Activated CD8-positive, alpha-beta T cell treated with anti-CD3 and anti-CD28 coated beads for 36 hours (primary cell): ENCODE results near the gene TNP2. TPM values are rescaled to one million over a fixed set of nuclear protein-coding genes. Genes with fewer than 3 reads are reported as not detected.
A peak's percentile ranks its signal among the peaks of the same experiment; 100 is the strongest.
"Not testable (repeated sequence)": the region's sequence is repeated elsewhere in the genome, so short reads cannot be mapped to it uniquely, and the experiment has no call there.

Source experiments
- ATAC-seq: fragments of 200-7000 bp; cut with Tn5 transposase; one replicate; pipeline ENCODE4 v1.10.0; 2021; ENCODE audit warnings: mild to moderate bottlenecking, moderate library complexity
- CTCF ChIA-PET: fragments of 350-600 bp; sonication (Branson Sonifier 250); formaldehyde crosslinking; loops from one replicate; lab custom pipeline; 2021; ENCODE audit warnings: antibody characterized with exemption; lab: Charles Lee
- POLR2A ChIA-PET: fragments of 350-600 bp; sonication (Branson Sonifier 250); formaldehyde crosslinking; loops from one replicate; lab custom pipeline; 2021; ENCODE audit warnings: antibody characterized with exemption; lab: Charles Lee
- DNase-seq: peaks from one replicate; pipeline ENCODE4 v3.0.0-alpha.2; 2020
- H3K27ac Mint-ChIP-seq: one replicate; pipeline ENCODE4 v1.8.0; 2021; ENCODE audit warnings: mild to moderate bottlenecking, mixed read lengths
- H3K27me3 Mint-ChIP-seq: one replicate; pipeline ENCODE4 v1.8.0; 2021; ENCODE audit warnings: mixed read lengths
- H3K36me3 Mint-ChIP-seq: one replicate; pipeline ENCODE4 v1.8.0; 2021; ENCODE audit warnings: low read depth, mixed read lengths
- H3K4me1 Mint-ChIP-seq: one replicate; pipeline ENCODE4 v1.8.0; 2021; ENCODE audit warnings: low read depth, mixed read lengths
- H3K4me3 Mint-ChIP-seq: one replicate; pipeline ENCODE4 v1.8.0; 2021; ENCODE audit warnings: mild to moderate bottlenecking, moderate library complexity, mixed read lengths
- H3K9me3 Mint-ChIP-seq: one replicate; pipeline ENCODE4 v1.8.0; 2021; ENCODE audit warnings: mixed read lengths
- CTCF ChIP-seq: fragments of 200-600 bp; IDR thresholded peaks from one replicate; pipeline ENCODE4 v1.8.0; 2022; ENCODE audit warnings: antibody characterized with exemption, mild to moderate bottlenecking
- intact Hi-C: fragments of 100-400 bp; cut with micrococcal nuclease; formaldehyde crosslinking; loops from one replicate; pipeline ENCODE4 v1.10.0; 2022
- total RNA-seq, 2 experiments: library from RNA; stranded (reverse); gene quantifications; one replicate each; pipeline ENCODE4 v1.2.3, GENCODE V29; 2021

Gene TNP2
- total RNA-seq, 2 experiments from 2014 or later = not detected

- POLR2A ChIA-PET = interaction anchor here (0.5 to 6.3 kb wide), 37 partner anchors 9 to 261 kb away, joined by 3 to 146 read pairs (median 4); partner anchors contain the start of gene SOCS1
- no peaks in the 10 kb centered on the region for H3K9me3 Mint-ChIP-seq
- TF ChIP-seq CTCF = no peak
- H3K27ac Mint-ChIP-seq = peak overlapping the region; percentile 98
- intact Hi-C loops = loop anchor here (1.0 to 2.0 kb wide), 2 partner anchors 8 to 64 kb away; no protein-coding TSS in a partner anchor
- CTCF ChIA-PET = interaction anchor here (0.9 to 3.5 kb wide), 16 partner anchors 8 to 277 kb away, joined by 3 to 21 read pairs (median 5); partner anchors contain the start of gene SOCS1
- H3K4me3 Mint-ChIP-seq = peak overlapping the region; percentile 63
- no peaks in the 10 kb centered on the region for H3K27me3 Mint-ChIP-seq
- DNase-seq (peak; percentile 96), ATAC-seq (peak; percentile 77)
- H3K36me3 Mint-ChIP-seq = no peaks in the 10 kb centered on the region
- peaks cover 60% of the 10 kb centered on the region for H3K4me1 Mint-ChIP-seq
Observed at GRCh38 chr16:11224894-11225676, 44.0 kb downstream of the TNP2 start.

- H3K4me3 Mint-ChIP-seq = peak overlapping the region; percentile 63
- H3K27ac Mint-ChIP-seq = peak overlapping the region; percentile 98
- intact Hi-C loops = loop anchor here (2.0 kb wide), 1 partner anchor 63 kb away; no protein-coding TSS in a partner anchor
- H3K4me1 Mint-ChIP-seq = peaks cover 55% of the 10 kb centered on the region
- H3K9me3 Mint-ChIP-seq = peaks cover under 1% of the 10 kb centered on the region
- ATAC-seq (peak; percentile 65), DNase-seq (peak; percentile 91)
- no peaks in the 10 kb centered on the region for H3K27me3 Mint-ChIP-seq
- ChIA-PET CTCF (interaction anchor here (1.0 to 3.5 kb wide), 16 partner anchors 9 to 276 kb away, joined by 3 to 21 read pairs (median 5); partner anchors contain the start of gene SOCS1), POLR2A (interaction anchor here (0.5 to 6.3 kb wide), 36 partner anchors 8 to 260 kb away, joined by 3 to 146 read pairs (median 4); partner anchors contain the start of gene SOCS1)
- TF ChIP-seq CTCF = no peak
- H3K36me3 Mint-ChIP-seq = no peaks in the 10 kb centered on the region
Observed at GRCh38 chr16:11224096-11224893, 44.8 kb downstream of the TNP2 start.

GRCh38 chr16:11220507-11220906 lies 48.6 kb downstream of the TNP2 start:
- Mint-ChIP-seq H3K4me1 (peaks cover 42% of the 10 kb centered on the region), H3K9me3 (peaks cover 32% of the 10 kb centered on the region), H3K36me3 (peaks cover 13% of the 10 kb centered on the region)
- ChIA-PET CTCF (interaction anchor here (1.3 kb wide), 1 partner anchor 20 kb away, joined by 3 read pairs; no protein-coding TSS in a partner anchor), POLR2A (interaction anchor here (1.4 to 1.7 kb wide), 2 partner anchors 15 to 35 kb away, joined by 5 to 6 read pairs; partner anchors contain the start of gene SOCS1)
- intact Hi-C loops, ATAC-seq, H3K27ac Mint-ChIP-seq, DNase-seq, H3K4me3 Mint-ChIP-seq, H3K27me3 Mint-ChIP-seq: not testable (repeated sequence)

- ChIA-PET CTCF (interaction anchor here (1.0 to 2.9 kb wide), 13 partner anchors 12 to 167 kb away, joined by 3 to 50 read pairs (median 4); no protein-coding TSS in a partner anchor), POLR2A (interaction anchor here (1.3 to 1.7 kb wide), 3 partner anchors 14 to 36 kb away, joined by 4 to 6 read pairs (median 5); partner anchors contain the start of gene SOCS1)
- H3K36me3 Mint-ChIP-seq = peaks cover 13% of the 10 kb centered on the region
- H3K27me3 Mint-ChIP-seq = no peaks in the 10 kb centered on the region
- H3K4me3 Mint-ChIP-seq = no peak overlapping the region
- intact Hi-C loops = no loop called here
- H3K4me1 Mint-ChIP-seq = peaks cover 31% of the 10 kb centered on the region
- ATAC-seq (no peak), DNase-seq (no peak)
- TF ChIP-seq CTCF = no peak
- peaks cover 32% of the 10 kb centered on the region for H3K9me3 Mint-ChIP-seq
- no peak overlapping the region for H3K27ac Mint-ChIP-seq
Observed at GRCh38 chr16:11219178-11219577, 49.9 kb downstream of the TNP2 start.

GRCh38 chr16:11218604-11218962 lies 50.5 kb downstream of the TNP2 start:
- Mint-ChIP-seq H3K27ac (no peak overlapping the region), H3K4me3 (no peak overlapping the region), H3K36me3 (peaks cover 13% of the 10 kb centered on the region), H3K4me1 (peaks cover 28% of the 10 kb centered on the region), H3K27me3 (no peaks in the 10 kb centered on the region), H3K9me3 (peaks cover 32% of the 10 kb centered on the region)
- peak; percentile 98 for TF ChIP-seq CTCF
- DNase-seq (no peak), ATAC-seq (no peak)
- ChIA-PET POLR2A (interaction anchor here (0.7 to 1.5 kb wide), 8 partner anchors 9 to 135 kb away, joined by 3 to 8 read pairs (median 4); no protein-coding TSS in a partner anchor), CTCF (interaction anchor here (0.8 to 2.9 kb wide), 23 partner anchors 11 to 255 kb away, joined by 3 to 50 read pairs (median 4); partner anchors contain the start of gene SOCS1)
- intact Hi-C loops = no loop called here
